ENCODE results near the gene ANXA2. TPM values are rescaled to one million over a fixed set of nuclear protein-coding genes. Genes with fewer than 3 reads are reported as not detected.
A peak's percentile ranks its signal among the peaks of the same experiment; 100 is the strongest.
"Not testable (repeated sequence)": the region's sequence is repeated elsewhere in the genome, so short reads cannot be mapped to it uniquely, and the experiment has no call there.

Gene ANXA2
- total RNA-seq, 1 donor from 2014 or later, result 214 TPM

GRCh38 chr15:60419753-60420152, 22.0 kb upstream of the ANXA2 start:
- no peak overlapping the region for H3K27ac Mint-ChIP-seq
- peaks cover 18% of the 10 kb centered on the region for H3K36me3 Mint-ChIP-seq (ENCODE audit: low read depth)
- no peak for DNase-seq
- H3K27me3 Mint-ChIP-seq, result no peaks in the 10 kb centered on the region
- H3K9me3 Mint-ChIP-seq, result no peaks in the 10 kb centered on the region
- no peak overlapping the region for H3K4me3 Mint-ChIP-seq
- intact Hi-C loops (cut with micrococcal nuclease), result no loop called here
- peaks cover 11% of the 10 kb centered on the region for H3K4me1 Mint-ChIP-seq

- H3K27ac Mint-ChIP-seq, result no peak overlapping the region
Observed at GRCh38 chr15:60418096-60418495, 20.3 kb upstream of the ANXA2 start.

GRCh38 chr15:60417112-60417511, 19.3 kb upstream of the ANXA2 start:
- Mint-ChIP-seq H3K27me3 (no peaks in the 10 kb centered on the region), H3K4me1 (peaks cover 2% of the 10 kb centered on the region), H3K36me3 (ENCODE audit: low read depth) (peaks cover 7% of the 10 kb centered on the region), H3K9me3 (no peaks in the 10 kb centered on the region), H3K4me3 (no peak overlapping the region), H3K27ac (no peak overlapping the region)
- no peak for DNase-seq
- intact Hi-C loops (cut with micrococcal nuclease), result no loop called here

More at GRCh38 chr15:60418096-60418495, 20.3 kb upstream of the ANXA2 start:
- Mint-ChIP-seq H3K4me3 (no peak overlapping the region), H3K36me3 (ENCODE audit: low read depth) (peaks cover 11% of the 10 kb centered on the region), H3K27me3 (no peaks in the 10 kb centered on the region), H3K4me1 (peaks cover 2% of the 10 kb centered on the region), H3K9me3 (no peaks in the 10 kb centered on the region)
- intact Hi-C loops (cut with micrococcal nuclease), result no loop called here
- DNase-seq, result no peak

GRCh38 chr15:60416484-60416883, 18.7 kb upstream of the ANXA2 start:
- no peaks in the 10 kb centered on the region for H3K9me3 Mint-ChIP-seq
- H3K36me3 Mint-ChIP-seq (ENCODE audit: low read depth), result peaks cover 7% of the 10 kb centered on the region
- H3K27ac Mint-ChIP-seq, result no peak overlapping the region
- peaks cover 2% of the 10 kb centered on the region for H3K4me1 Mint-ChIP-seq
- H3K27me3 Mint-ChIP-seq, result no peaks in the 10 kb centered on the region
- intact Hi-C loops (cut with micrococcal nuclease), result no loop called here
- no peak overlapping the region for H3K4me3 Mint-ChIP-seq
- no peak for DNase-seq

GRCh38 chr15:60414016-60414682, 16.4 kb upstream of the ANXA2 start:
- Mint-ChIP-seq H3K4me1 (peaks cover 2% of the 10 kb centered on the region), H3K4me3 (no peak overlapping the region), H3K27me3 (no peaks in the 10 kb centered on the region), H3K27ac (no peak overlapping the region), H3K9me3 (no peaks in the 10 kb centered on the region), H3K36me3 (ENCODE audit: low read depth) (peaks cover 2% of the 10 kb centered on the region)
- intact Hi-C loops (cut with micrococcal nuclease), result no loop called here
- DNase-seq, result no peak

GRCh38 chr15:60413231-60413824, 15.5 kb upstream of the ANXA2 start:
- H3K9me3 Mint-ChIP-seq, result peaks cover 4% of the 10 kb centered on the region
- peaks cover 7% of the 10 kb centered on the region for H3K4me1 Mint-ChIP-seq
- peaks cover 5% of the 10 kb centered on the region for H3K36me3 Mint-ChIP-seq (ENCODE audit: low read depth)
- intact Hi-C loops (cut with micrococcal nuclease), result no loop called here
- no peak overlapping the region for H3K27ac Mint-ChIP-seq
- no peak overlapping the region for H3K4me3 Mint-ChIP-seq
- DNase-seq, result no peak
- H3K27me3 Mint-ChIP-seq, result no peaks in the 10 kb centered on the region

GRCh38 chr15:60412807-60413206, 15.0 kb upstream of the ANXA2 start:
- intact Hi-C loops (cut with micrococcal nuclease); H3K4me3 Mint-ChIP-seq; H3K27me3 Mint-ChIP-seq; DNase-seq; H3K9me3 Mint-ChIP-seq; H3K36me3 Mint-ChIP-seq (ENCODE audit: low read depth); H3K27ac Mint-ChIP-seq: not testable (repeated sequence)
- peaks cover 10% of the 10 kb centered on the region for H3K4me1 Mint-ChIP-seq

- Mint-ChIP-seq H3K27ac (no peak overlapping the region), H3K9me3 (peaks cover 4% of the 10 kb centered on the region), H3K4me3 (no peak overlapping the region), H3K36me3 (ENCODE audit: low read depth) (peaks cover 5% of the 10 kb centered on the region), H3K4me1 (peaks cover 10% of the 10 kb centered on the region), H3K27me3 (no peaks in the 10 kb centered on the region)
- intact Hi-C loops (cut with micrococcal nuclease), result no loop called here
- no peak for DNase-seq
Observed at GRCh38 chr15:60411774-60412425, 14.1 kb upstream of the ANXA2 start.

GRCh38 chr15:60410350-60410749, 12.6 kb upstream of the ANXA2 start:
- H3K9me3 Mint-ChIP-seq; H3K36me3 Mint-ChIP-seq (ENCODE audit: low read depth); intact Hi-C loops (cut with micrococcal nuclease); DNase-seq; H3K4me3 Mint-ChIP-seq; H3K27me3 Mint-ChIP-seq; H3K27ac Mint-ChIP-seq: not testable (repeated sequence)
- peaks cover 12% of the 10 kb centered on the region for H3K4me1 Mint-ChIP-seq

- peak overlapping the region; percentile 13 for H3K27ac Mint-ChIP-seq
- H3K27me3 Mint-ChIP-seq, result peaks cover 2% of the 10 kb centered on the region
- H3K9me3 Mint-ChIP-seq, result peaks cover 4% of the 10 kb centered on the region
- peak overlapping the region; percentile 24 for H3K4me3 Mint-ChIP-seq
- H3K4me1 Mint-ChIP-seq, result peaks cover 12% of the 10 kb centered on the region
- intact Hi-C loops (cut with micrococcal nuclease), result no loop called here
- no peak for DNase-seq
- H3K36me3 Mint-ChIP-seq (ENCODE audit: low read depth), result peaks cover 3% of the 10 kb centered on the region
Observed at GRCh38 chr15:60408463-60408981, 10.7 kb upstream of the ANXA2 start.

- H3K36me3 Mint-ChIP-seq (ENCODE audit: low read depth), result peaks cover 3% of the 10 kb centered on the region
- peaks cover 12% of the 10 kb centered on the region for H3K4me1 Mint-ChIP-seq
- no peak overlapping the region for H3K27ac Mint-ChIP-seq
- no peak for DNase-seq
- intact Hi-C loops (cut with micrococcal nuclease), result no loop called here
- no peak overlapping the region for H3K4me3 Mint-ChIP-seq
- peaks cover 4% of the 10 kb centered on the region for H3K9me3 Mint-ChIP-seq
- peaks cover 8% of the 10 kb centered on the region for H3K27me3 Mint-ChIP-seq
Observed at GRCh38 chr15:60407415-60407805, 9.6 kb upstream of the ANXA2 start.

- DNase-seq, result no peak
- peaks cover 4% of the 10 kb centered on the region for H3K9me3 Mint-ChIP-seq
- no peak overlapping the region for H3K4me3 Mint-ChIP-seq
- no peak overlapping the region for H3K27ac Mint-ChIP-seq
- peaks cover 3% of the 10 kb centered on the region for H3K36me3 Mint-ChIP-seq (ENCODE audit: low read depth)
- H3K4me1 Mint-ChIP-seq, result peaks cover 12% of the 10 kb centered on the region
- intact Hi-C loops (cut with micrococcal nuclease), result no loop called here
- peaks cover 8% of the 10 kb centered on the region for H3K27me3 Mint-ChIP-seq
Observed at GRCh38 chr15:60406513-60407414, 9.0 kb upstream of the ANXA2 start.

GRCh38 chr15:60405399-60405798, 7.6 kb upstream of the ANXA2 start:
- Mint-ChIP-seq H3K27me3 (peaks cover 8% of the 10 kb centered on the region), H3K4me1 (peaks cover 12% of the 10 kb centered on the region), H3K27ac (no peak overlapping the region), H3K36me3 (ENCODE audit: low read depth) (peaks cover 3% of the 10 kb centered on the region), H3K4me3 (no peak overlapping the region), H3K9me3 (peaks cover 4% of the 10 kb centered on the region)
- DNase-seq, result no peak
- intact Hi-C loops (cut with micrococcal nuclease), result no loop called here

Measured in activated CD4-positive, alpha-beta T cell treated with anti-CD3 and anti-CD28 coated beads, Interleukin-2, amount 10 ng/mL, durations not matched to agents 24 days and 14 days (primary cell).